Liver (tissue), 9 donors: ENCODE measurements around the gene ACSL1. TPM values are rescaled to one million over a fixed set of nuclear protein-coding genes. Genes with fewer than 3 reads are reported as not detected.

Experiments used
- DNase-seq: peaks from one replicate; pipeline ENCODE4 v3.0.0-alpha.2; 2017; ENCODE audit warnings: low spot score
- H3K27ac ChIP-seq, 2 donors: one replicate each; pipeline ENCODE4 v1.7.0; 2013; ENCODE audit warnings: inconsistent platforms in 2 of 2, low read length in 2 of 2, control low read depth in 1 of 2, low read depth in 1 of 2, mild to moderate bottlenecking in 1 of 2
- H3K27me3 ChIP-seq, 4 donors: one replicate each; pipeline versions ENCODE4 v1.6.1 to v1.7.0; 2013; ENCODE audit warnings: low read length in 3 of 4, inconsistent platforms in 1 of 4, mild to moderate bottlenecking in 1 of 4, moderate library complexity in 1 of 4; ENCODE audit not compliant: control insufficient read depth in 4 of 4, insufficient read depth in 4 of 4
- H3K36me3 ChIP-seq, 4 donors: one replicate each; pipeline versions ENCODE4 v1.6.1 to v1.7.0; 2013; ENCODE audit warnings: low read length in 3 of 4, mild to moderate bottlenecking in 3 of 4, low read depth in 1 of 4, moderate library complexity in 1 of 4; ENCODE audit not compliant: control insufficient read depth in 4 of 4, insufficient read depth in 3 of 4
- H3K4me1 ChIP-seq, 4 donors: one replicate each; pipeline versions ENCODE4 v1.6.1 to v1.7.0; 2013; ENCODE audit warnings: low read length in 3 of 4, mild to moderate bottlenecking in 3 of 4, moderate library complexity in 1 of 4; ENCODE audit not compliant: control insufficient read depth in 4 of 4, insufficient read depth in 4 of 4
- H3K4me3 ChIP-seq, 3 donors: one replicate each; pipeline versions ENCODE4 v1.6.1 to v1.7.0; 2013; ENCODE audit warnings: low read length in 3 of 3, control low read depth in 1 of 3, low read depth in 1 of 3, mild to moderate bottlenecking in 1 of 3
- H3K9ac ChIP-seq, 2 donors: one replicate each; pipeline ENCODE4 v1.7.0; 2013; ENCODE audit warnings: low read length in 2 of 2, mild to moderate bottlenecking in 2 of 2, moderate library complexity in 2 of 2, control low read depth in 1 of 2, low read depth in 1 of 2
- H3K9me3 ChIP-seq, 4 donors: one replicate each; pipeline versions ENCODE4 v1.6.1 to v1.7.0; 2013; ENCODE audit warnings: low read length in 3 of 4; ENCODE audit not compliant: control insufficient read depth in 4 of 4
- CTCF ChIP-seq: fragments of 150-350 bp; IDR thresholded peaks from 2 replicates; pipeline ENCODE4 v1.5.1; 2017; ENCODE audit warnings: improper control_type of control experiment, low read depth, low read length; ENCODE audit not compliant: missing input control
- EGR1 ChIP-seq, 2 donors: IDR thresholded peaks; 2 replicates each; pipeline ENCODE4 v1.6.1; 2016 to 2018; ENCODE audit warnings: antibody characterized with exemption in 2 of 2, low read depth in 2 of 2
- FOXA1 ChIP-seq: IDR thresholded peaks from 2 replicates; pipeline ENCODE4 v1.6.1; 2016; ENCODE audit warnings: antibody characterized with exemption
- FOXA2 ChIP-seq: IDR thresholded peaks from 2 replicates; pipeline ENCODE4 v1.6.1; 2016; ENCODE audit warnings: antibody characterized with exemption
- GABPA ChIP-seq, 2 donors: IDR thresholded peaks in 1 of 2; conservative IDR thresholded peaks in 1 of 2; 2 replicates each; pipeline ENCODE4 v1.6.1; 2016; ENCODE audit warnings: antibody characterized with exemption in 2 of 2, mild to moderate bottlenecking in 1 of 2, moderate library complexity in 1 of 2
- HNF4A ChIP-seq, 2 donors: conservative IDR thresholded peaks; 2 replicates each; pipeline ENCODE4 v1.6.1; 2016; ENCODE audit warnings: antibody characterized with exemption in 2 of 2, mild to moderate bottlenecking in 2 of 2
- HNF4G ChIP-seq: IDR thresholded peaks from 2 replicates; pipeline ENCODE4 v1.6.1; 2016; ENCODE audit warnings: antibody characterized with exemption
- JUND ChIP-seq, 2 donors: IDR thresholded peaks; 2 replicates each; pipeline ENCODE4 v1.6.1; 2016; ENCODE audit warnings: antibody characterized with exemption in 2 of 2
- NR2F2 ChIP-seq: IDR thresholded peaks from 2 replicates; pipeline ENCODE4 v1.6.1; 2016; ENCODE audit warnings: antibody characterized with exemption
- RAD21 ChIP-seq, 2 donors: IDR thresholded peaks; 2 replicates each; pipeline ENCODE4 v1.6.1; 2016; ENCODE audit warnings: antibody characterized with exemption in 2 of 2, mild to moderate bottlenecking in 2 of 2
- RXRA ChIP-seq, 2 donors: IDR thresholded peaks; 2 replicates each; pipeline ENCODE4 v1.6.1; 2017 to 2018; ENCODE audit warnings: antibody characterized with exemption in 2 of 2, mild to moderate bottlenecking in 1 of 2
- SP1 ChIP-seq: IDR thresholded peaks from 2 replicates; pipeline ENCODE4 v1.6.1; 2018; ENCODE audit warnings: antibody characterized with exemption, mild to moderate bottlenecking
- TAF1 ChIP-seq: conservative IDR thresholded peaks from 2 replicates; pipeline ENCODE4 v1.6.1; 2016; ENCODE audit warnings: antibody characterized with exemption, mild to moderate bottlenecking
- YY1 ChIP-seq: IDR thresholded peaks from 2 replicates; pipeline ENCODE4 v1.6.1; 2016; ENCODE audit warnings: antibody characterized with exemption, mild to moderate bottlenecking
- WGBS: extraction: QIAGEN DNeasy Blood & Tissue Kit; methylation state at CpG from one replicate; pipeline ENCODE4 v1.1.7; 2013; 5-methylcytosine and 5-hydroxymethylcytosine counted together
- polyA plus RNA-seq, 2 donors: library from polyadenylated mRNA; stranded (reverse) in 1 of 2; unstranded in 1 of 2; fragments of 200-250 nt in 1 of 2; fragments of >200 nt in 1 of 2; fragmentation: Nextera tagmentation in 1 of 2; extraction: Ambion mirVana in 1 of 2; gene quantifications; one replicate each; pipeline versions ENCODE4 v1.2.1 to v1.2.3, GENCODE V29; 2013 to 2015
- total RNA-seq, 2 donors: library from RNA; depleted of rRNA; stranded (reverse); fragments of >200 nt; gene quantifications; one replicate each; pipeline ENCODE4 v1.2.3, GENCODE V29; 2014
- TF ChIP-seq, protein P1 (sequence below): IDR thresholded peaks from 2 replicates; pipeline ENCODE4 v1.6.1; 2016; ENCODE audit warnings: antibody characterized with exemption
- TF ChIP-seq, protein P2 (sequence below): IDR thresholded peaks from 2 replicates; pipeline ENCODE4 v1.6.1; 2016; ENCODE audit warnings: antibody characterized with exemption
- TF ChIP-seq, protein P3 (sequence below): IDR thresholded peaks from 2 replicates; pipeline ENCODE4 v1.6.1; 2016; ENCODE audit warnings: antibody characterized with exemption, mild to moderate bottlenecking
- TF ChIP-seq, protein P4 (sequence below): IDR thresholded peaks from 2 replicates; pipeline ENCODE4 v1.6.1; 2016; ENCODE audit warnings: antibody characterized with exemption
- donor health status: healthy.
- donor health status: healthy.
- donor health status: healthy.
- donor health status: healthy.
- donor health status: healthy.

The ACSL1 gene
- total and polyA plus RNA-seq, 4 donors, result 210 to 2,226 (median 878) TPM

DNA sequence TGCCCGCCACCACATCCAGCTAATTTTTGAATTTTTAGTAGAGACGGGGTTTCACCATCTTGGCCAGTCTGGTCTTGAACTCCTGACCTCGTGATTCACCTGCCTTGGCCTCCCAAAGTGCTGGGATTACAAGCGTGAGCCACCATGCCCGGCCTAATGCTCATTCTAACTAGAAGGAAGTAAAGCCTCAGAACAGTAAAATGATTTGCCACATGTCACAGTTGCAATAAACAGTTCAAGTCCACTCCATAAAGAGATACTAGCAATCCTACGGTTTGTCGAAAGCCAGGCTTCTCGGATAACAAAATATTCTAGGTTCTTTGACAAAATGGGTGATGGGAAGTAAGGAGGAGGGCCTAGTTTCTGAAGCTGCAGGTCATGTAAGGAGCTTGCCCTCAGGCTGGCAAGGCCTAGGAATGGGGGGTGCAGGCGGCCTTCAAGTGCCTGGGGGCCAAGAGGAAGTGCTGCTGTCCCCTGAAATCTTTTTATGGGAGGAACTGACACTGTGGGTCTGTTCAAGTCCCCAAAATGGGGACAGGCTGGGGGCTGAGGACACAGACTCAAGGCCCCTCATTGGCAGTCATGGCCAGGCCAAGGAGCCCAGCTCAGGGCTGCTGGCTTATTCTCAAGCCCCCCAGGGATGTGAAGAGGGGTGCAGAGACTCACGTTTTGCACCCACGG is 31.8 kb upstream of the ACSL1 start (continued):
- no peak for TF ChIP-seq TAF1

- Histone ChIP-seq H3K9ac (no peak overlapping the region), H3K4me3 (no peak overlapping the region), H3K9me3 (no peaks in the 10 kb centered on the region), H3K27me3 (no peaks in the 10 kb centered on the region), H3K36me3 (no peaks in the 10 kb centered on the region), H3K27ac (no peak overlapping the region), H3K4me1 (no peaks in the 10 kb centered on the region)
- TF ChIP-seq CTCF (no peak), JUND (IDR thresholded peaks at IDR 0.05) (peak in 1 of 2 donors; percentile 8)
- DNase-seq, result no peak
- WGBS, result 73% methylated on average over 1 of the region's 1 CpG
Observed at GRCh38 chr4:184856277-184856609, 30.5 kb upstream of the ACSL1 start.

DNA sequence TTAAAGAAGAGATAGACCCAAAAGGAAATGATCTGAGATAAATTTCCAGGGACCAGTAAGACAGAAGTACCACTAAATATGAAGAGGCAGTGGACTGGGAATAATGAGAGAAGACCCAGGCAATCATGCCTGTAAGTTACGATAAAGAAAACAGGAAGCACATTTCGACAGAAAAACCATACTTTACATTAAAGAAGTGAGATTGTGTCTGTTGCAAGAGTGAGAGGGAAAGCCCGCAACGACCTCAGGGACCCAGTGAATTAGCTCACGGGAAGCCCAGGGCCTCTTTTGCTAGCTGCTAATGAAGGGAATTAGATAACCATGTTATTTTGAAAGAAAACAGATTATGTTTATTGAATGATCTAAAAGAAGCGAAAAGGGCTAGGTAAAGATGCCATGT is 28.9 kb upstream of the ACSL1 start:
- H3K9ac ChIP-seq, result no peak overlapping the region
- H3K4me3 ChIP-seq, result no peak overlapping the region
- WGBS, result 66% methylated on average over 6 of the region's 6 CpGs
- TF ChIP-seq YY1 (no peak), CTCF (no peak), FOXA1 (no peak), GABPA (IDR thresholded peaks at IDR 0.05 in 1 of 2, conservative IDR thresholded peaks at IDR 0.05 in 1 of 2) (no peak), JUND (IDR thresholded peaks at IDR 0.05) (no peak), SP1 (no peak), NR2F2 (no peak), HNF4G (no peak), RXRA (IDR thresholded peaks at IDR 0.05) (no peak), HNF4A (conservative IDR thresholded peaks at IDR 0.05) (no peak), RAD21 (IDR thresholded peaks at IDR 0.05) (no peak), TAF1 (no peak), FOXA2 (no peak), EGR1 (IDR thresholded peaks at IDR 0.05; ENCODE audit: low read depth in 2 of 2) (no peak)
- TF ChIP-seq, protein P1, sequence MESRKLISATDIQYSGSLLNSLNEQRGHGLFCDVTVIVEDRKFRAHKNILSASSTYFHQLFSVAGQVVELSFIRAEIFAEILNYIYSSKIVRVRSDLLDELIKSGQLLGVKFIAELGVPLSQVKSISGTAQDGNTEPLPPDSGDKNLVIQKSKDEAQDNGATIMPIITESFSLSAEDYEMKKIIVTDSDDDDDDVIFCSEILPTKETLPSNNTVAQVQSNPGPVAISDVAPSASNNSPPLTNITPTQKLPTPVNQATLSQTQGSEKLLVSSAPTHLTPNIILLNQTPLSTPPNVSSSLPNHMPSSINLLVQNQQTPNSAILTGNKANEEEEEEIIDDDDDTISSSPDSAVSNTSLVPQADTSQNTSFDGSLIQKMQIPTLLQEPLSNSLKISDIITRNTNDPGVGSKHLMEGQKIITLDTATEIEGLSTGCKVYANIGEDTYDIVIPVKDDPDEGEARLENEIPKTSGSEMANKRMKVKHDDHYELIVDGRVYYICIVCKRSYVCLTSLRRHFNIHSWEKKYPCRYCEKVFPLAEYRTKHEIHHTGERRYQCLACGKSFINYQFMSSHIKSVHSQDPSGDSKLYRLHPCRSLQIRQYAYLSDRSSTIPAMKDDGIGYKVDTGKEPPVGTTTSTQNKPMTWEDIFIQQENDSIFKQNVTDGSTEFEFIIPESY, result no peak
- TF ChIP-seq, protein P2, sequence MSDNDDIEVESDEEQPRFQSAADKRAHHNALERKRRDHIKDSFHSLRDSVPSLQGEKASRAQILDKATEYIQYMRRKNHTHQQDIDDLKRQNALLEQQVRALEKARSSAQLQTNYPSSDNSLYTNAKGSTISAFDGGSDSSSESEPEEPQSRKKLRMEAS, result no peak
- TF ChIP-seq, protein P3, sequence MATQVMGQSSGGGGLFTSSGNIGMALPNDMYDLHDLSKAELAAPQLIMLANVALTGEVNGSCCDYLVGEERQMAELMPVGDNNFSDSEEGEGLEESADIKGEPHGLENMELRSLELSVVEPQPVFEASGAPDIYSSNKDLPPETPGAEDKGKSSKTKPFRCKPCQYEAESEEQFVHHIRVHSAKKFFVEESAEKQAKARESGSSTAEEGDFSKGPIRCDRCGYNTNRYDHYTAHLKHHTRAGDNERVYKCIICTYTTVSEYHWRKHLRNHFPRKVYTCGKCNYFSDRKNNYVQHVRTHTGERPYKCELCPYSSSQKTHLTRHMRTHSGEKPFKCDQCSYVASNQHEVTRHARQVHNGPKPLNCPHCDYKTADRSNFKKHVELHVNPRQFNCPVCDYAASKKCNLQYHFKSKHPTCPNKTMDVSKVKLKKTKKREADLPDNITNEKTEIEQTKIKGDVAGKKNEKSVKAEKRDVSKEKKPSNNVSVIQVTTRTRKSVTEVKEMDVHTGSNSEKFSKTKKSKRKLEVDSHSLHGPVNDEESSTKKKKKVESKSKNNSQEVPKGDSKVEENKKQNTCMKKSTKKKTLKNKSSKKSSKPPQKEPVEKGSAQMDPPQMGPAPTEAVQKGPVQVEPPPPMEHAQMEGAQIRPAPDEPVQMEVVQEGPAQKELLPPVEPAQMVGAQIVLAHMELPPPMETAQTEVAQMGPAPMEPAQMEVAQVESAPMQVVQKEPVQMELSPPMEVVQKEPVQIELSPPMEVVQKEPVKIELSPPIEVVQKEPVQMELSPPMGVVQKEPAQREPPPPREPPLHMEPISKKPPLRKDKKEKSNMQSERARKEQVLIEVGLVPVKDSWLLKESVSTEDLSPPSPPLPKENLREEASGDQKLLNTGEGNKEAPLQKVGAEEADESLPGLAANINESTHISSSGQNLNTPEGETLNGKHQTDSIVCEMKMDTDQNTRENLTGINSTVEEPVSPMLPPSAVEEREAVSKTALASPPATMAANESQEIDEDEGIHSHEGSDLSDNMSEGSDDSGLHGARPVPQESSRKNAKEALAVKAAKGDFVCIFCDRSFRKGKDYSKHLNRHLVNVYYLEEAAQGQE, result no peak
- TF ChIP-seq, protein P4, sequence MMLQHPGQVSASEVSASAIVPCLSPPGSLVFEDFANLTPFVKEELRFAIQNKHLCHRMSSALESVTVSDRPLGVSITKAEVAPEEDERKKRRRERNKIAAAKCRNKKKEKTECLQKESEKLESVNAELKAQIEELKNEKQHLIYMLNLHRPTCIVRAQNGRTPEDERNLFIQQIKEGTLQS, result no peak
- H3K27ac ChIP-seq, result peak overlapping the region in 1 of 2 donors; percentile 70
- no peak for DNase-seq
- no peaks in the 10 kb centered on the region for H3K4me1 ChIP-seq
- H3K27me3 ChIP-seq, result no peaks in the 10 kb centered on the region
- no peaks in the 10 kb centered on the region for H3K36me3 ChIP-seq
- H3K9me3 ChIP-seq, result no peaks in the 10 kb centered on the region
